ENCODE measurements around the gene DRC7.

DNA sequence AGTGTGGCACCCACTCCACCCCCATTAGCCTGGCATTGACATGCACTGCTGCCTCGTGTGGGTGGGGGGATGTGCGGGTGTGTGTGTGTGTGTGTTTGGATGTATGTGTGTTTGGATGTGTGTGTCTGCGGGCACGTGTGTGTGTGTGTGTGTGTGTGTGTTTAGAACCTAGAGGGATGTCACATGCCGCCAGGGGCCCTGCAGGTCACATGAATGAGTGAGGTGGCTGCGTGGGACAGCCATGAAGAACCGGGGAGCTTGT lies 50.0 kb downstream of the DRC7 start:
- TF ChIP-seq, protein P1, sequence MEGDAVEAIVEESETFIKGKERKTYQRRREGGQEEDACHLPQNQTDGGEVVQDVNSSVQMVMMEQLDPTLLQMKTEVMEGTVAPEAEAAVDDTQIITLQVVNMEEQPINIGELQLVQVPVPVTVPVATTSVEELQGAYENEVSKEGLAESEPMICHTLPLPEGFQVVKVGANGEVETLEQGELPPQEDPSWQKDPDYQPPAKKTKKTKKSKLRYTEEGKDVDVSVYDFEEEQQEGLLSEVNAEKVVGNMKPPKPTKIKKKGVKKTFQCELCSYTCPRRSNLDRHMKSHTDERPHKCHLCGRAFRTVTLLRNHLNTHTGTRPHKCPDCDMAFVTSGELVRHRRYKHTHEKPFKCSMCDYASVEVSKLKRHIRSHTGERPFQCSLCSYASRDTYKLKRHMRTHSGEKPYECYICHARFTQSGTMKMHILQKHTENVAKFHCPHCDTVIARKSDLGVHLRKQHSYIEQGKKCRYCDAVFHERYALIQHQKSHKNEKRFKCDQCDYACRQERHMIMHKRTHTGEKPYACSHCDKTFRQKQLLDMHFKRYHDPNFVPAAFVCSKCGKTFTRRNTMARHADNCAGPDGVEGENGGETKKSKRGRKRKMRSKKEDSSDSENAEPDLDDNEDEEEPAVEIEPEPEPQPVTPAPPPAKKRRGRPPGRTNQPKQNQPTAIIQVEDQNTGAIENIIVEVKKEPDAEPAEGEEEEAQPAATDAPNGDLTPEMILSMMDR (IDR thresholded peaks at IDR 0.05; ENCODE audit: low read depth, low read length, missing input control), result no peak
- TF ChIP-seq TAF1 (conservative IDR thresholded peaks at IDR 0.05) (no peak), HNF4G (IDR thresholded peaks at IDR 0.05) (no peak)
